GM19395 (cell line): ENCODE measurements around the gene GCHFR.
A peak's percentile ranks its signal among the peaks of the same experiment; 100 is the strongest.

Source experiments
- ATAC-seq: cut with Tn5 transposase; IDR thresholded peaks from one replicate; pipeline ENCODE4 v1.9.1; 2021; ENCODE audit warnings: mild to moderate bottlenecking, moderate library complexity; ENCODE audit not compliant: unreplicated experiment

The GCHFR gene

DNA sequence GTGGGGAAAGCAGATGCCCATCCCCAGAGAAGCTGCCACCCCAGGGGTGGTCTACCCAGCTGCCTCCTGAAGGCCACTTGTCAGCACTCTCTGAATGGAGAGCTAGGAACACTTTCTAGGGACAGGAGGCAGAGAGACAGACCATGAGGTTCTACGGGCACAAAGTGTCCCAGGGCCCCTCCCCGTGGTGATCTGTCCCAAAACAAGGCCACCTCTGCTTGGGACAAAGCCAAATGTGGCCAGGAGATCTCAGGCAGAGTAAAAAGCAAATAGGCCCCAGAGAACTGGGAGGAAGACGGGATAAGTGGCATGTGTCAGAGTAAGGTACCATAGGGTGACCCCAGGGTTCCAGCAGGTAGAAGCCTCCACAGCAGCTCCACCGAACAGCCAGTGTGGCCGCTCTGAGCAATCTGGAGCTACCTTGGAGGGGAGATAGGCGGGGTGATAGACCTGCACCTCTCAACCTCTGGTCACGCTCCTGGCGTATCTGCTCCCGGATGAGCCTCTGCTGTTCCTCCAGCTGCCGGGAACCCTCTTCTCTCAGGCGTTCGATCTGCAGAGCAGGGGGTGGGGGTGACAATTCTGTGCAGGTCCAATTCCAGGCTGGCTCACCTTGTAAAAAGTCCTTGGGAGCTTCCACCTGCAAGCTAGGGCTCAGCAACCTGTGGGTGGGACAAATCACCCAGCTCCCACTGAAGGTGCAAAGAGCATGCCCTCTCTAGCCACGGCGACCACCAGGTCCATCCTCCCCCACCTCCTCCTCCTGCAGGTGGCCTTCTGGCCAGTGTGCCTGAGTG lies 12.1 kb downstream of the GCHFR start:
- ATAC-seq = no peak

- ATAC-seq = no peak
Measured at GRCh38 chr15:40776537-40777141, 12.8 kb downstream of the GCHFR start.

- no peak for ATAC-seq
Measured at GRCh38 chr15:40782609-40783227, 18.9 kb downstream of the GCHFR start.

- ATAC-seq = no peak
Measured at GRCh38 chr15:40785164-40785563, 21.3 kb downstream of the GCHFR start.

GRCh38 chr15:40785814-40786213 lies 21.9 kb downstream of the GCHFR start:
- no peak for ATAC-seq

DNA sequence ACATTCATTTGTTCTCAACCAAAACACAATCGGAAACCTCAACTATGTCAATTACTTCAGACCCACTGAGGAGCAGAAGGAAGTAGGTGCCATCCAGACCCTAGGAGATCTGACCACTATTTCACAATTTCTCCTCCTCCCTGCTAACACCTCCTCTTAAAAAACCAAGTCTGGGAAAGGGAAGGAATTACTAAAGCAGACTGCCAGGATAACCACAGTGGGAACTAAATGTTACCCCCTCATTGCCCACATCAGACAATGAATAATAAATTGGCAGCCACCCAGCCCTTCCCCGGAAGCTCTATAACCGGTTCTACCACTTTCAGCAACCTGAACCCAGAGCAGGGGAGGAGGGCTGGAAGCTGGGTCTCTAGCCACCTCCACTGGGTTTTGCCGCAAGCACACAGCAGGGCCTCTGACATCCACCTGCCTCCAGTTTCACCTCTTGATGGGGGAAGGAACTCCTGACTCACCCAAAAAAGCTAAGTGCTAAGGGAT lies 23.5 kb downstream of the GCHFR start:
- no peak for ATAC-seq

GRCh38 chr15:40787991-40788390 lies 24.1 kb downstream of the GCHFR start:
- no peak for ATAC-seq

GRCh38 chr15:40789119-40789518 lies 25.3 kb downstream of the GCHFR start:
- no peak for ATAC-seq

DNA sequence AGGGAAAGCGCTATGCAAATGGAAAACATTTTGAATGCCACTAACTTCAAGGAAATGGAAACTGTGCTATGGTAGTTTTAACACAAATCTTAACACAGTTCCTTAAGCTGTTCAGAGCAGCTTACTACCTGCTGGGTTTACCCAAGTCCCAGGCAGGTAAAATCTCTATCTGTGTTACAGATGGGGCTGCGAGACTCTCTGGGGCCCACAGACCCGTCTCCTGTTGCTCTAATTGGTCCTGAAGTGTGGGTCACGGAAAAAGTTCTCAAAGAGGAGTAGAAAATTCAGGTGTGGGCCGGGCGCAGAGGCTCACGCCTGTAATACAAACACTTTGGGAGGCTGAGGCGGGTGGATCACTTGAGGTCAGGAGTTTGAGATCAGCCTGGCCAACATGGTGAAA lies 26.1 kb downstream of the GCHFR start:
- ATAC-seq = no peak

- ATAC-seq = no peak
Measured at GRCh38 chr15:40790718-40791117, 26.9 kb downstream of the GCHFR start.

DNA sequence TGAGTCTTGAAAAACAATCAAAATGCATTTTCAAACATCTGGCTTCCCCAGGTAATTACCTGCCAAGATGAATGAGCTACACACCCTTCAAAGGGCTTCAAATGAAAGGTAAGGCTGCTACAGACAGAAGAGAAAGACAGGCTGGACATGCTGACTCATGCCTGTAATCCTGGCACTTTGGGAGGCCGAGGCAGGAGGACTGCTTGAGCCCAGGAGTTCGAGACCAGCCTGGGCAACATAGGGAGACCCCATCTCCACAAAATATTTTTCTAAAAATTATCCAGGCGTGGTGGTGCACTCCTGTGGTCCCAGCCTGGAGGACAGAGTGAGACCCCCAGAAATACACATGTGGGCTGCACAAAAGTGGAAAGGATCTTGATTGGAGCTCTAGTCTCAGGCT lies 28.5 kb downstream of the GCHFR start:
- ATAC-seq = no peak

GRCh38 chr15:40793216-40793989 lies 29.5 kb downstream of the GCHFR start:
- no peak for ATAC-seq

DNA sequence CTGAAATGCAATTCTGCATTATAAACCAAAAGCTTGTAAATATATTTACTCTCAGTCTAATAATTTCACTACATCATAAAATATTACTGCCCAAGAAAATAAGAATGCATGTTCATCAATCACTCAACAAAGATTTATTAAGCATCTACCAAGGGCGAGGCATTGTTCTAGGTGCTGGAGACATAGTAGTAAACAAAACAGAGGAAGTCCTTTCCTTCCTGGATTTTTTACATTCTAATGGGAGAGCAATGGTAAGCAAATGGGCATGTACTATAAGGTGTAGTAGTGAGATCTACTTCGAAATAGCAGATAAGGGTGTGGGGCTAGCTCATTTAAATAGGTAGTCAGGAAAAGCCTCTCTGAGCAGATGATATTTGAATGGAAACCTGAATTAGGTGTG lies 32.2 kb downstream of the GCHFR start:
- ATAC-seq = no peak

GRCh38 chr15:40796512-40796911 lies 32.6 kb downstream of the GCHFR start:
- ATAC-seq = no peak

DNA sequence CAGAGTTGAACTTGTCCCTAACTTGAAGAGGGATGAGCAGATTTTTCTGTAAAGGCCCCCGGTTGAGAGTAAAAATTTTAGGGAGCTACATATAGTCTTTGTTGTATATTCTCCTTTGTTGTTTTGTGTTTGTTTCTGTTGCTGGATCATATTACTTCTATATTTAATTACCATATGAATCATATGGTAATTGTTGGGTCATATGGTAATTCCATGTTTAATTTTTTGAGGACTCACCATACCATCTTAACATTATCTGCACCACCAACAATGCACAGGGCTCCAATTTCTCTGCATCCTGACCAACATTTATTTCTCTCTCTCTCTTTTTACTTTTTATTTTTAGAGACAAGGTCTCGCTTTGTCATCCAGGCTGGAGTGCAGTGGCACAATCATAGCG lies 35.7 kb downstream of the GCHFR start:
- ATAC-seq = no peak

DNA sequence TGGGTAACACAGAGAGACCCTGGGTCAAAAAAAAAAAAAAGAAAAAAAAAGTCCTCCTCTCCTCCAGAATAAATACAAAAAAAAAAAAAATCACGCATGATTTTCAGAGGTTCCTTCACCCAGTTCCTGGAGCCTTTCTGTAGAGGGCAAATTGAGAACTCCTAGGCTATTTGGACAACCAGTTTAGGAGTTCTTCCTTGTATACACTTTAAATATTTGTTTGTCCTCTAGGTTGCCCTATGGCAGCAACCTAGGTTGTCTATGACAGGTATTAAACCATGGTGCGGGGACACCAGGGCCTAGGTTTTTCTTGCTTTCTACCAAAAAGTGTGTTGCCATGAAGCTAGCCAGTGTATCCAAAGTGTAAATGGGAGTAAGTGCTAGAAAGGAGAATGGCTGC lies 39.2 kb downstream of the GCHFR start:
- no peak for ATAC-seq

DNA sequence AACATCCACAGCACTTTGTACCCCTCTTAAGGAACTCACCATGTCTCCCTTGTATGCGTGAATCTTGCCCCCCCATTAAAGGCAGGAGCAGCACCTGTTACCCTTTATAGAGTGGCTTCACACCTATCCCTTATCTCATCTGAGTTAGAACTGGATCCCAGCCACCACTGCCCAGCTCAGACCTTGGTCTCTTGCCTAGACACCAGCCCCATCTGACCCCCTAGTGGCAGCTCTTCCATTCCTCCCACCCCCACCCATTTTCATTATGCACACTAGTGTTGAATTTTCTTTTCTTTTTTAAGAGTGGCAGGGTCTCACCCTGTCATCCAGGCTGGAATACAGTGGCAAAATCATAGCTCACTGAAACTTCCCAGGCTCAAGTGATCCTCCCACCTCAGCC lies 39.8 kb downstream of the GCHFR start:
- no peak for ATAC-seq

- peak; percentile 2 for ATAC-seq
Measured at GRCh38 chr15:40806672-40807027, 42.8 kb downstream of the GCHFR start.

- peak; percentile 94 for ATAC-seq
Measured at GRCh38 chr15:40807028-40807887, 43.4 kb downstream of the GCHFR start, which contains the start of the genes DNAJC17 and ZFYVE19. TSS of gene DNAJC17 (minus strand) at chr15:40807473. CDS start at chr15:40807446, 27 bp downstream. TSS of gene ZFYVE19 (plus strand) at chr15:40807089. CDS start at chr15:40807590, 501 bp downstream.

- ATAC-seq = no peak
Measured at GRCh38 chr15:40807888-40808461, 44.1 kb downstream of the GCHFR start.
